Astrocyte of the spinal cord (primary cell): ENCODE results near the gene IGFLR1.

Source experiments
- DNase-seq: peaks from one replicate; pipeline ENCODE4 v3.0.0; 2011; ENCODE audit warnings: low read depth, low spot score
- H3K4me3 ChIP-seq: 2 replicates; pipeline ENCODE4 v1.5.1; 2011; ENCODE audit warnings: low read depth, mild to moderate bottlenecking, low read length, moderate library complexity
- CTCF ChIP-seq: IDR thresholded peaks from 2 replicates; pipeline ENCODE4 v1.5.1; 2012; ENCODE audit warnings: low read depth, mild to moderate bottlenecking, low read length, inconsistent platforms
- in situ Hi-C: cut with HindIII; loops from 2 replicates; pipeline ENCODE4 v1.10.0; 2017; ENCODE audit warnings: low sequenced_read_pairs

Gene IGFLR1

GRCh38 chr19:35760711-35761349 is 18.6 kb upstream of the IGFLR1 start:
- no peak for TF ChIP-seq CTCF
- DNase-seq: no peak
- no peak overlapping the region for H3K4me3 ChIP-seq
- in situ Hi-C loops: no loop called here

DNA sequence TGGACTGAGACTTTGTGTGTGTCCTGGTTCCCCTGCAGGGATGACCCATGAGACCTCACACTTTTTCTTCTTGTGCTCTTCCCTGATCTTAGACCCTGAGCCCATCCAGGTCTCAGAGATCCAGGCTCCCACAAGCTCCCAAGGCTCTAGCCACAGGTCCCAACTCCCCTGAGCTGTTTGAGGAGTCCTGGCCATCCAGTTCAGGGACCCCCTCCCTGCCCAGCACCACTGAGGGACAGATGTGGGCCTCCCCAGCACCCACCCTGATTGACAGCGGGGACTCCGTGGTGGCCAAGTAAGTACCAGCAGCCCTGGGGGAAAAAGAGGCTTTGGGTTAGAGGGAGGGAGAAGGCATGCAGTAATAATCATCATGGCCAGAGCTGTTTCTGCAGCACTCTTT is 17.4 kb upstream of the IGFLR1 start:
- in situ Hi-C loops: no loop called here
- no peak for DNase-seq

GRCh38 chr19:35757749-35758608 is 15.7 kb upstream of the IGFLR1 start, which contains the start of gene PROSER3:
Gene PROSER3, plus strand, starts transcription at chr19:35758176. Its CDS starts 40 bp downstream, at chr19:35758216.
- no peak for TF ChIP-seq CTCF
- peak within 1 kb of the TSS; percentile 75 for H3K4me3 ChIP-seq
- in situ Hi-C loops: no loop called here
- peak; percentile 100 for DNase-seq

More for the DNA sequence above, 17.4 kb upstream of the IGFLR1 start:
- no peak overlapping the region for H3K4me3 ChIP-seq
- no peak for TF ChIP-seq CTCF

- no peak for TF ChIP-seq CTCF
- DNase-seq: peak; percentile 98
- peak overlapping the region; percentile 56 for H3K4me3 ChIP-seq
- in situ Hi-C loops: no loop called here
These were observed 15.0 kb upstream of the IGFLR1 start for GRCh38 chr19:35757231-35757748.

GRCh38 chr19:35756377-35757230 is 14.4 kb upstream of the IGFLR1 start, which contains the start of gene HSPB6:
Gene HSPB6, minus strand, starts transcription at chr19:35757029. Its CDS starts 21 bp downstream, at chr19:35757008.
- peak within 1 kb of the TSS; percentile 56 for H3K4me3 ChIP-seq
- peak; percentile 92 for DNase-seq
- in situ Hi-C loops: no loop called here
- TF ChIP-seq CTCF: no peak
